Measurements from ENCODE around the gene DCC. TPM values are rescaled to one million over a fixed set of nuclear protein-coding genes. Genes with fewer than 3 reads are reported as not detected.

The DCC gene
- total and polyA plus RNA-seq, 2 experiments from 2014 or later = 0.53 to 0.73 TPM

DNA sequence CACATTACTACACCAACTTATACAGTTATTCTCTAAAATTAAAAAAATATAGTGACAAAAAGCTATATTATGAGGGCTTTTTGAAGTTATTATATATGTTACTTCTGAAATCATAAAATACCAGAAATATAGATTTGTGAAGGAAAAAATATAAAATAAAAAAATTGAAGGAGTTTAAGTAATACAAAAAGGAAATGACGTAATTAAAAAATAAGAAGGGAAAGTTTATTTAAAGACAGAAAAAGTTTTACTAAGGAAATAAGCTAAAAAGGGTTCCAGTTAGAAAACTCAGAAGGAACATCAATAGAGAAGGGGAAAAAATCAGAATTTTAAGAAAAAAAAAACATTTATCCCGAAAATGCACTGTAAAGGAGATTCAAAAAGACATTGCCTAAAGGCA is 1187.4 kb downstream of the DCC start:
- Mint-ChIP-seq H3K27ac (no peak overlapping the region), H3K4me3 (no peak overlapping the region), H3K27me3 (ENCODE audit: insufficient read depth, low read depth, poor library complexity) (peaks cover 2% of the 10 kb centered on the region), H3K9me3 (0 out of 3 replicates have a peak, but pooled peaks cover 5% of the 10 kb centered on the region), H3K36me3 (ENCODE audit: low read depth) (no peaks in the 10 kb centered on the region), H3K4me1 (peaks cover 5% of the 10 kb centered on the region)
- H3K36me3 ChIP-seq (ENCODE audit: insufficient read depth) = no peaks in the 10 kb centered on the region
- H3K4me3 ChIP-seq = no peak overlapping the region
- TF ChIP-seq STAT1 (IDR thresholded peaks at IDR 0.05; ENCODE audit: unreplicated experiment) (no peak), ETS1 (IDR thresholded peaks at IDR 0.05) (no peak), EZH2 (IDR thresholded peaks at IDR 0.05; ENCODE audit: low read depth, unreplicated experiment) (no peak), ZNF114 (CRISPR knock-in tag; IDR thresholded peaks at IDR 0.05) (no peak), CREB1 (CRISPR knock-in tag; IDR thresholded peaks at IDR 0.05; ENCODE audit: low read depth) (no peak), NANOG (IDR thresholded peaks at IDR 0.05; ENCODE audit: borderline replicate concordance) (no peak)
- TF ChIP-seq, protein P1, sequence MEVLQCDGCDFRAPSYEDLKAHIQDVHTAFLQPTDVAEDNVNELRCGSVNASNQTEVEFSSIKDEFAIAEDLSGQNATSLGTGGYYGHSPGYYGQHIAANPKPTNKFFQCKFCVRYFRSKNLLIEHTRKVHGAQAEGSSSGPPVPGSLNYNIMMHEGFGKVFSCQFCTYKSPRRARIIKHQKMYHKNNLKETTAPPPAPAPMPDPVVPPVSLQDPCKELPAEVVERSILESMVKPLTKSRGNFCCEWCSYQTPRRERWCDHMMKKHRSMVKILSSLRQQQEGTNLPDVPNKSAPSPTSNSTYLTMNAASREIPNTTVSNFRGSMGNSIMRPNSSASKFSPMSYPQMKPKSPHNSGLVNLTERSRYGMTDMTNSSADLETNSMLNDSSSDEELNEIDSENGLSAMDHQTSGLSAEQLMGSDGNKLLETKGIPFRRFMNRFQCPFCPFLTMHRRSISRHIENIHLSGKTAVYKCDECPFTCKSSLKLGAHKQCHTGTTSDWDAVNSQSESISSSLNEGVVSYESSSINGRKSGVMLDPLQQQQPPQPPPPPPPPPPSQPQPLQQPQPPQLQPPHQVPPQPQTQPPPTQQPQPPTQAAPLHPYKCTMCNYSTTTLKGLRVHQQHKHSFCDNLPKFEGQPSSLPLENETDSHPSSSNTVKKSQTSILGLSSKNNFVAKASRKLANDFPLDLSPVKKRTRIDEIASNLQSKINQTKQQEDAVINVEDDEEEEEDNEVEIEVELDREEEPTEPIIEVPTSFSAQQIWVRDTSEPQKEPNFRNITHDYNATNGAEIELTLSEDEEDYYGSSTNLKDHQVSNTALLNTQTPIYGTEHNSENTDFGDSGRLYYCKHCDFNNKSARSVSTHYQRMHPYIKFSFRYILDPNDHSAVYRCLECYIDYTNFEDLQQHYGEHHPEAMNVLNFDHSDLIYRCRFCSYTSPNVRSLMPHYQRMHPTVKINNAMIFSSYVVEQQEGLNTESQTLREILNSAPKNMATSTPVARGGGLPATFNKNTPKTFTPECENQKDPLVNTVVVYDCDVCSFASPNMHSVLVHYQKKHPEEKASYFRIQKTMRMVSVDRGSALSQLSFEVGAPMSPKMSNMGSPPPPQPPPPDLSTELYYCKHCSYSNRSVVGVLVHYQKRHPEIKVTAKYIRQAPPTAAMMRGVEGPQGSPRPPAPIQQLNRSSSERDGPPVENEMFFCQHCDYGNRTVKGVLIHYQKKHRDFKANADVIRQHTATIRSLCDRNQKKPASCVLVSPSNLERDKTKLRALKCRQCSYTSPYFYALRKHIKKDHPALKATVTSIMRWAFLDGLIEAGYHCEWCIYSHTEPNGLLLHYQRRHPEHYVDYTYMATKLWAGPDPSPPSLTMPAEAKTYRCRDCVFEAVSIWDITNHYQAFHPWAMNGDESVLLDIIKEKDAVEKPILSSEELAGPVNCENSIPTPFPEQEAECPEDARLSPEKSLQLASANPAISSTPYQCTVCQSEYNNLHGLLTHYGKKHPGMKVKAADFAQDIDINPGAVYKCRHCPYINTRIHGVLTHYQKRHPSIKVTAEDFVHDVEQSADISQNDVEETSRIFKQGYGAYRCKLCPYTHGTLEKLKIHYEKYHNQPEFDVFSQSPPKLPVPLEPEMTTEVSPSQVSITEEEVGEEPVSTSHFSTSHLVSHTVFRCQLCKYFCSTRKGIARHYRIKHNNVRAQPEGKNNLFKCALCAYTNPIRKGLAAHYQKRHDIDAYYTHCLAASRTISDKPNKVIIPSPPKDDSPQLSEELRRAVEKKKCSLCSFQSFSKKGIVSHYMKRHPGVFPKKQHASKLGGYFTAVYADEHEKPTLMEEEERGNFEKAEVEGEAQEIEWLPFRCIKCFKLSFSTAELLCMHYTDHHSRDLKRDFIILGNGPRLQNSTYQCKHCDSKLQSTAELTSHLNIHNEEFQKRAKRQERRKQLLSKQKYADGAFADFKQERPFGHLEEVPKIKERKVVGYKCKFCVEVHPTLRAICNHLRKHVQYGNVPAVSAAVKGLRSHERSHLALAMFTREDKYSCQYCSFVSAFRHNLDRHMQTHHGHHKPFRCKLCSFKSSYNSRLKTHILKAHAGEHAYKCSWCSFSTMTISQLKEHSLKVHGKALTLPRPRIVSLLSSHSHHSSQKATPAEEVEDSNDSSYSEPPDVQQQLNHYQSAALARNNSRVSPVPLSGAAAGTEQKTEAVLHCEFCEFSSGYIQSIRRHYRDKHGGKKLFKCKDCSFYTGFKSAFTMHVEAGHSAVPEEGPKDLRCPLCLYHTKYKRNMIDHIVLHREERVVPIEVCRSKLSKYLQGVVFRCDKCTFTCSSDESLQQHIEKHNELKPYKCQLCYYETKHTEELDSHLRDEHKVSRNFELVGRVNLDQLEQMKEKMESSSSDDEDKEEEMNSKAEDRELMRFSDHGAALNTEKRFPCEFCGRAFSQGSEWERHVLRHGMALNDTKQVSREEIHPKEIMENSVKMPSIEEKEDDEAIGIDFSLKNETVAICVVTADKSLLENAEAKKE (CRISPR knock-in tag; IDR thresholded peaks at IDR 0.05) = no peak
- TF ChIP-seq, protein P2, sequence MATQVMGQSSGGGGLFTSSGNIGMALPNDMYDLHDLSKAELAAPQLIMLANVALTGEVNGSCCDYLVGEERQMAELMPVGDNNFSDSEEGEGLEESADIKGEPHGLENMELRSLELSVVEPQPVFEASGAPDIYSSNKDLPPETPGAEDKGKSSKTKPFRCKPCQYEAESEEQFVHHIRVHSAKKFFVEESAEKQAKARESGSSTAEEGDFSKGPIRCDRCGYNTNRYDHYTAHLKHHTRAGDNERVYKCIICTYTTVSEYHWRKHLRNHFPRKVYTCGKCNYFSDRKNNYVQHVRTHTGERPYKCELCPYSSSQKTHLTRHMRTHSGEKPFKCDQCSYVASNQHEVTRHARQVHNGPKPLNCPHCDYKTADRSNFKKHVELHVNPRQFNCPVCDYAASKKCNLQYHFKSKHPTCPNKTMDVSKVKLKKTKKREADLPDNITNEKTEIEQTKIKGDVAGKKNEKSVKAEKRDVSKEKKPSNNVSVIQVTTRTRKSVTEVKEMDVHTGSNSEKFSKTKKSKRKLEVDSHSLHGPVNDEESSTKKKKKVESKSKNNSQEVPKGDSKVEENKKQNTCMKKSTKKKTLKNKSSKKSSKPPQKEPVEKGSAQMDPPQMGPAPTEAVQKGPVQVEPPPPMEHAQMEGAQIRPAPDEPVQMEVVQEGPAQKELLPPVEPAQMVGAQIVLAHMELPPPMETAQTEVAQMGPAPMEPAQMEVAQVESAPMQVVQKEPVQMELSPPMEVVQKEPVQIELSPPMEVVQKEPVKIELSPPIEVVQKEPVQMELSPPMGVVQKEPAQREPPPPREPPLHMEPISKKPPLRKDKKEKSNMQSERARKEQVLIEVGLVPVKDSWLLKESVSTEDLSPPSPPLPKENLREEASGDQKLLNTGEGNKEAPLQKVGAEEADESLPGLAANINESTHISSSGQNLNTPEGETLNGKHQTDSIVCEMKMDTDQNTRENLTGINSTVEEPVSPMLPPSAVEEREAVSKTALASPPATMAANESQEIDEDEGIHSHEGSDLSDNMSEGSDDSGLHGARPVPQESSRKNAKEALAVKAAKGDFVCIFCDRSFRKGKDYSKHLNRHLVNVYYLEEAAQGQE (IDR thresholded peaks at IDR 0.05; ENCODE audit: unreplicated experiment) = no peak
- H4K20me1 ChIP-seq (replicated peaks; ENCODE audit: insufficient read depth) = no peaks in the 10 kb centered on the region
- no peak overlapping the region for H3K27ac ChIP-seq (ENCODE audit: low read depth)
- no peaks in the 10 kb centered on the region for H3K27me3 ChIP-seq (ENCODE audit: insufficient read depth)
- no peak overlapping the region for H2AFZ ChIP-seq
- DNase-seq (ENCODE audit: low spot score) (no peak), ATAC-seq (no peak)
- no peaks in the 10 kb centered on the region for H3K9me2 ChIP-seq (ENCODE audit: insufficient read depth)
- H3K4me1 ChIP-seq (ENCODE audit: insufficient read depth) = no peaks in the 10 kb centered on the region
- no peaks in the 10 kb centered on the region for H3F3A ChIP-seq (replicated peaks; ENCODE audit: low read depth)
- H3K79me2 ChIP-seq (replicated peaks; ENCODE audit: insufficient read depth) = no peaks in the 10 kb centered on the region
- no peak overlapping the region for H3K4me2 ChIP-seq

All from GM23338 (cell line).